Activated CD4-positive, alpha-beta T cell treated with anti-CD3 and anti-CD28 coated beads, Interleukin-2, amount 50 U/mL, for 16 hours (primary cell): ENCODE data around the gene FTSJ1.

Experiments
- DNase-seq: peaks from one replicate; pipeline ENCODE4 v3.0.0-alpha.2; 2020

The FTSJ1 gene

DNA sequence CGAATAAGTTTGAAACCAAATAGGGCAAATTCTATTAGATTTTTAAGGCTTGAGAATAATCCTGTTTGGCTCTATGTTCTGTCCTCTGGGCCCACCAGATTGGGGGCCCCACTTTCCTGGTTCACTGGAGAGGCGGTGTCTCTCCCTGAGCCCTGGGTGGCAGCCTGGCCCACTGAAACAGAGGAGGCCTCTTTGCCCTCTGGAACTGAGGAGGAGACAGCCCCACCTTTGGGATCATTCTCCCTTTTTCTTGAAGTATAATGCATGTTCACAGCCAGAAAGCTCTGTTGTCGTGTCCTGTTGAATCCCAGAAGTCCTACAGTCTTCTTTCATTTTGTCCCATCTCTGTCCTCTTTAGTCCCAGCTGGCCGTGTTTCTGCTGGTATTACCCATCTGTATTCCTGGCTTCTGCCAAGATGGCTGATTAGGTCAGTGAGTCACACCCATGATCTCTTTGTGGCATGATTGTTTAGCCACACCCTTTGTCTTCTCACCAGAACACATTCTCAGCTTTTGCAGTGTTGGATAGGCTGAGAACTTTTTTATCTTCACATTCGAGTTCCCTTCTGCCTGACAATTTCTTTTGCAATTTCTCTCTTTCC lies 55.5 kb downstream of the FTSJ1 start:
- peak; percentile 43 for DNase-seq

DNA sequence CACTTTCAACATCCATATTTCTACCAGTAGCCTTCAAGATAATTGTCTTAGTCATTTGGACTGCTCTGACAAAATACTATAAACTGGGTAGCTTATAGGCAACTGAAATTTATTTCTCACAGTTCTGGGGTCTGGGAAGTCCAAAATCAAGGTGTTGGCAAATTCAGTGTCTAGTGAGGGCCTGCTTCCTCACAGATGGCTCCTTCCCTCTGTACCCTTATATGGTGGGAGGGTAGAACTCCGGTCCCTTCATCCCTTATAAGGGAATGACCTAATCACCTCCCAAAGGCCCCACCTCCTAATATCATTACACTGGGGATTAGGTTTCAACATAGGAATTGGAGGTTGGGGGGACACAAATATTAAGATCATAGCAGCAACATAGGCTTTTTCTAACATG lies 56.2 kb downstream of the FTSJ1 start:
- no peak for DNase-seq

DNA sequence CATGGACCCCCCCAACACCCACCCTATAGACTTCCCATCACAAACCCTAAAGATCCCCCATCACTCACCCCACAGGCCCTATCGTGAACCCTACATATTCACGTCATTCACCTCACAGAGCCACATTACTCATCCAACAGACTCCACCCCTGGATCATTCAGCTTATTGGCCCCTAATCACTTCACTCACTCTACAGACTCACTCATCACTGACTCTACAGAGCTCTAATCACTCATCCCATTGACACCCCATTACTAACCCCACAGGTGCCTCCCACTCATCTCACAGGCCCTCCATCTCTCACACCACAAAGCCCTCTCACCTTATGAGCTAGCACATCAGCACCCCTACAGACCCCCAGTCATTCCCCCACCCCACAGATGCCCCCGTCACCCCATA lies 57.2 kb downstream of the FTSJ1 start:
- DNase-seq = no peak
